Measurements from ENCODE around the gene TMEM89. TPM values are rescaled to one million over a fixed set of nuclear protein-coding genes. Genes with fewer than 3 reads are reported as not detected.

Gene TMEM89
- total RNA-seq, 1 donor from 2014 or later: not detected

GRCh38 chr3:48642605-48643004 is 21.0 kb upstream of the TMEM89 start:
- DNase-seq (ENCODE audit: low spot score): no peak

GRCh38 chr3:48641396-48641795 is 19.8 kb upstream of the TMEM89 start:
- DNase-seq (ENCODE audit: low spot score): no peak

GRCh38 chr3:48639944-48640606 is 18.5 kb upstream of the TMEM89 start:
- DNase-seq (ENCODE audit: low spot score): no peak

GRCh38 chr3:48637305-48637704 is 15.7 kb upstream of the TMEM89 start:
- no peak for DNase-seq (ENCODE audit: low spot score)

- DNase-seq (ENCODE audit: low spot score): no peak
These were observed 14.6 kb upstream of the TMEM89 start for GRCh38 chr3:48636149-48636655.

- DNase-seq (ENCODE audit: low spot score): peak; percentile 98
These were observed 13.9 kb upstream of the TMEM89 start, which contains the start of gene SLC26A6 for GRCh38 chr3:48635222-48636021. SLC26A6 (minus strand) TSS chr3:48635461; CDS start chr3:48635393, 68 bp downstream.

- DNase-seq (ENCODE audit: low spot score): peak; percentile 22
These were observed 13.2 kb upstream of the TMEM89 start for GRCh38 chr3:48634661-48635221.

- DNase-seq (ENCODE audit: low spot score): no peak
These were observed 12.2 kb upstream of the TMEM89 start for GRCh38 chr3:48633743-48634142.

GRCh38 chr3:48633256-48633655 is 11.7 kb upstream of the TMEM89 start:
- DNase-seq (ENCODE audit: low spot score): no peak

GRCh38 chr3:48631516-48632448 is 10.2 kb upstream of the TMEM89 start:
- DNase-seq (ENCODE audit: low spot score): no peak

GRCh38 chr3:48630833-48631232 is 9.3 kb upstream of the TMEM89 start:
- no peak for DNase-seq (ENCODE audit: low spot score)

GRCh38 chr3:48630407-48630806 is 8.8 kb upstream of the TMEM89 start:
- DNase-seq (ENCODE audit: low spot score): no peak

GRCh38 chr3:48629894-48630293 is 8.3 kb upstream of the TMEM89 start:
- no peak for DNase-seq (ENCODE audit: low spot score)

GRCh38 chr3:48628277-48629017 is 6.9 kb upstream of the TMEM89 start:
- DNase-seq (ENCODE audit: low spot score): no peak

- no peak for DNase-seq (ENCODE audit: low spot score)
These were observed 4.0 kb upstream of the TMEM89 start for GRCh38 chr3:48625600-48625999.

GRCh38 chr3:48624767-48625166 is 3.2 kb upstream of the TMEM89 start:
- no peak for DNase-seq (ENCODE audit: low spot score)

- no peak for DNase-seq (ENCODE audit: low spot score)
These were observed 2.4 kb upstream of the TMEM89 start for GRCh38 chr3:48623851-48624547.

GRCh38 chr3:48619541-48620524 is 1.7 kb downstream of the TMEM89 start:
- no peak for DNase-seq (ENCODE audit: low spot score)

GRCh38 chr3:48617559-48617958 is 4.0 kb downstream of the TMEM89 start:
- DNase-seq (ENCODE audit: low spot score): no peak

All from umbilical cord (tissue), 2 donors.